Keratinocyte (primary cell): ENCODE measurements around the gene CAMK2D. TPM values are rescaled to one million over a fixed set of nuclear protein-coding genes. Genes with fewer than 3 reads are reported as not detected.

ENCODE experiments used
- DNase-seq: peaks from one replicate; pipeline ENCODE4 v3.0.0-alpha.2; 2011; ENCODE audit warnings: low read depth, missing footprints, low spot score
- FAIRE-seq: peaks from 2 replicates; lab custom pipeline; 2011; peaks lifted over from hg19 to GRCh38; lab: Jason Lieb, UNC
- H2AFZ ChIP-seq: 2 replicates; pipeline ENCODE4 v1.6.0; 2012; ENCODE audit warnings: low read length, control low read depth, inconsistent platforms; ENCODE audit not compliant: control insufficient read depth
- H3K27ac ChIP-seq: 2 replicates; pipeline ENCODE4 v1.5.1; 2011; ENCODE audit warnings: low read length; ENCODE audit not compliant: control insufficient read depth, insufficient read depth
- H3K27me3 ChIP-seq: 3 replicates; pipeline ENCODE4 v1.6.0; 2011; ENCODE audit warnings: low read length; ENCODE audit not compliant: control insufficient read depth, insufficient read depth; ENCODE audit errors: extremely low read depth
- H3K36me3 ChIP-seq, 2 experiments: 2 replicates in 1 of 2; 3 replicates in 1 of 2; pipeline ENCODE4 v1.5.1; 2011; ENCODE audit warnings: low read length in 2 of 2, mild to moderate bottlenecking in 1 of 2; ENCODE audit not compliant: control insufficient read depth in 2 of 2, insufficient read depth in 2 of 2; ENCODE audit errors: extremely low read depth in 1 of 2
- H3K4me1 ChIP-seq: 3 replicates; pipeline ENCODE4 v1.5.1; 2011; ENCODE audit warnings: low read length; ENCODE audit not compliant: control insufficient read depth, insufficient read depth; ENCODE audit errors: extremely low read depth
- H3K4me2 ChIP-seq: 3 replicates; pipeline ENCODE4 v1.6.0; 2011; ENCODE audit warnings: low read depth, low read length; ENCODE audit not compliant: control insufficient read depth, insufficient read depth; ENCODE audit errors: extremely low read depth
- H3K4me3 ChIP-seq, 3 experiments: fragments of 200-600 bp in 1 of 3; sonication (generic) in 1 of 3; 2 replicates in 2 of 3; 3 replicates in 1 of 3; pipeline ENCODE4 v1.5.1; 2011 to 2016; ENCODE audit warnings: low read length in 3 of 3, mild to moderate bottlenecking in 3 of 3, control low read depth in 2 of 3, inconsistent platforms in 1 of 3, low read depth in 1 of 3, mixed read lengths in 1 of 3, mixed run types in 1 of 3, moderate library complexity in 1 of 3; ENCODE audit not compliant: control insufficient read depth in 2 of 3, insufficient read depth in 2 of 3; ENCODE audit errors: extremely low read depth in 1 of 3
- H3K79me2 ChIP-seq: 2 replicates; pipeline ENCODE4 v1.6.0; 2012; ENCODE audit warnings: low read length; ENCODE audit not compliant: control insufficient read depth, insufficient read depth
- H3K9ac ChIP-seq: 3 replicates; pipeline ENCODE4 v1.6.0; 2011; ENCODE audit warnings: low read length; ENCODE audit not compliant: control insufficient read depth, insufficient read depth; ENCODE audit errors: extremely low read depth
- H3K9me1 ChIP-seq: 3 replicates; pipeline ENCODE4 v1.6.0; 2011; ENCODE audit warnings: low read length; ENCODE audit not compliant: control insufficient read depth, insufficient read depth; ENCODE audit errors: extremely low read depth
- H3K9me3 ChIP-seq: 2 replicates; pipeline ENCODE4 v1.5.1; 2012; ENCODE audit warnings: low read depth, low read length; ENCODE audit not compliant: control insufficient read depth
- H4K20me1 ChIP-seq: 3 replicates; pipeline ENCODE4 v1.6.0; 2011; ENCODE audit warnings: low read length; ENCODE audit not compliant: control insufficient read depth, insufficient read depth; ENCODE audit errors: extremely low read depth
- CTCF ChIP-seq, 3 experiments: IDR thresholded peaks in 1 of 3; conservative IDR thresholded peaks in 1 of 3; optimal IDR thresholded peaks in 1 of 3; 2 replicates in 2 of 3; 3 replicates in 1 of 3; pipeline versions ENCODE3 to v1.5.1; 2011; ENCODE audit warnings: low read length in 3 of 3, mild to moderate bottlenecking in 3 of 3, moderate library complexity in 2 of 3, control low read depth in 1 of 3, inconsistent platforms in 1 of 3; ENCODE audit not compliant: insufficient read depth in 2 of 3; ENCODE audit errors: extremely low read depth in 1 of 3
- EZH2 ChIP-seq: IDR thresholded peaks from one replicate; pipeline ENCODE4 v1.6.1; 2012; ENCODE audit warnings: inconsistent platforms, mild to moderate bottlenecking, low read length, moderate library complexity
- dilution Hi-C: fragments of 300-500 bp; cut with MboI; formaldehyde crosslinking; loops from one replicate; pipeline ENCODE4 v1.7.0; 2020; ENCODE audit warnings: low sequenced_read_pairs; ENCODE audit not compliant: extremely low pct_ligation_motif_present
- polyA plus RNA-seq, 5 experiments: library from polyadenylated mRNA; depleted of rRNA in 3 of 5; stranded (reverse) in 3 of 5; stranded (forward) in 1 of 5; unstranded in 1 of 5; fragments of >200 nt; gene quantifications; 1 replicate in 1 of 5; 2 replicates in 3 of 5; 3 replicates in 1 of 5; pipeline versions ENCODE4 v1.2.1 to v1.2.3, GENCODE V29; 2011 to 2012; ENCODE audit warnings: missing spikeins in 2 of 5, low read depth in 1 of 5, low replicate concordance in 1 of 5

Gene CAMK2D
- polyA plus RNA-seq, 1 donor (not counting 4 experiments of a cell fraction or from before 2014, with no cell fraction given): 18.8 TPM

- no peaks in the 10 kb centered on the region for H3K4me1 ChIP-seq
- no peaks in the 10 kb centered on the region for H3K79me2 ChIP-seq
- H3K9ac ChIP-seq: no peak overlapping the region
- TF ChIP-seq CTCF (optimal IDR thresholded peaks at IDR 0.05 in 1 of 3, IDR thresholded peaks at IDR 0.05 in 1 of 3, conservative IDR thresholded peaks at IDR 0.05 in 1 of 3; ENCODE audit: extremely low read depth in 1 of 3, insufficient read depth in 2 of 3, low read length in 3 of 3) (no peak), EZH2 (no peak)
- no peak overlapping the region for H2AFZ ChIP-seq
- dilution Hi-C loops: no loop called here
- no peaks in the 10 kb centered on the region for H3K9me3 ChIP-seq
- H3K4me2 ChIP-seq: no peak overlapping the region
- no peak overlapping the region for H3K27ac ChIP-seq
- H3K36me3 ChIP-seq: no peaks in the 10 kb centered on the region
- H4K20me1 ChIP-seq: no peaks in the 10 kb centered on the region
- no peaks in the 10 kb centered on the region for H3K27me3 ChIP-seq
- no peaks in the 10 kb centered on the region for H3K9me1 ChIP-seq
- DNase-seq: no peak
- FAIRE-seq: no peak
- H3K4me3 ChIP-seq: no peak overlapping the region
Observed at GRCh38 chr4:113691676-113692075, 69.9 kb downstream of the CAMK2D start.

GRCh38 chr4:113689394-113689793 lies 72.1 kb downstream of the CAMK2D start:
- Histone ChIP-seq H3K36me3 (no peaks in the 10 kb centered on the region), H2AFZ (no peak overlapping the region), H3K9me1 (no peaks in the 10 kb centered on the region), H3K4me3 (no peak overlapping the region), H3K4me2 (no peak overlapping the region), H4K20me1 (no peaks in the 10 kb centered on the region), H3K79me2 (no peaks in the 10 kb centered on the region), H3K27ac (no peak overlapping the region), H3K9me3 (no peaks in the 10 kb centered on the region), H3K4me1 (no peaks in the 10 kb centered on the region), H3K9ac (no peak overlapping the region), H3K27me3 (no peaks in the 10 kb centered on the region)
- dilution Hi-C loops: no loop called here
- TF ChIP-seq EZH2: no peak
- TF ChIP-seq CTCF (optimal IDR thresholded peaks at IDR 0.05 in 1 of 3, IDR thresholded peaks at IDR 0.05 in 1 of 3, conservative IDR thresholded peaks at IDR 0.05 in 1 of 3; ENCODE audit: extremely low read depth in 1 of 3, insufficient read depth in 2 of 3, low read length in 3 of 3): no peak
- DNase-seq: no peak
- FAIRE-seq: no peak
